Hypothalamus (tissue), 51 donors: ENCODE results near the gene ING3.

Source experiments
- DNase-seq, 51 donors: peaks; one replicate each; lab custom pipeline; 2025; lab: John Stamatoyannopoulos, UW

ING3 gene

DNA sequence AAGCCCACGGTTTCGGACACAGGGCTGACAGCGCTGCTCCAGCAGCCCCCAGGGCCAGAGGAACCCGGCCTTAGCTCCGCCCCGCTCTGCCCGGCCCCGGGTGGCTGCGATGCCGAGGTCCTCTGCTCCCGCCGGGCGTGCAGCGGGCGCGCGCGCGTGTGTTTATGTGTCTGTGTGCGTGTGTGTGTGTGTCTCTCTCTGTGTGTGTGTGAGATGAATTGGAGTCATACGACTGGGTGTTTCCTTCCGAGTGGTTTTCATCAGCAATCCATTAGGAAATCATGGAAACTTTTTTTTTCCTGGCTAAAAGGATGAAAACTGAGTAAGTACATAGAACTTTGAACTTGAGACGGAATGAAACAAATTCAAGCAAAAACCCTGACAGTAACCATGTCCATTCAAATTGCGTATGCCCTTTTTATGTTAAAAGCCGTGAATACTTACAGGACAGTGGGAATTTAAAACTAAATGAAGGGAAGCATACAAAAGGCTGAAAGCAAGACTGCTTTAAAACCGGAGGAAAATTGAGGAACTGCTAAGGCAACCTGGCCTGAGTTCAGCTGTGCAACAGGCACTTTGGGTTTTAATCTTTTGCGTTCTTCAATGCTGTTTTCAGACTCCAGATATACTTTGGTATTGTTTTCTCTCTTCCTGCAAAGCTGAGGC, 38.1 kb downstream of the ING3 start, which contains the start of gene CPED1:
Gene CPED1, plus strand, starts transcription at position 121 of the 666 bp plus-strand sequence. CDS start 911 bp downstream, outside the sequence.
- DNase-seq, result peak in 40 of 51 donors; percentile 5 to 64 (median 33)

DNA sequence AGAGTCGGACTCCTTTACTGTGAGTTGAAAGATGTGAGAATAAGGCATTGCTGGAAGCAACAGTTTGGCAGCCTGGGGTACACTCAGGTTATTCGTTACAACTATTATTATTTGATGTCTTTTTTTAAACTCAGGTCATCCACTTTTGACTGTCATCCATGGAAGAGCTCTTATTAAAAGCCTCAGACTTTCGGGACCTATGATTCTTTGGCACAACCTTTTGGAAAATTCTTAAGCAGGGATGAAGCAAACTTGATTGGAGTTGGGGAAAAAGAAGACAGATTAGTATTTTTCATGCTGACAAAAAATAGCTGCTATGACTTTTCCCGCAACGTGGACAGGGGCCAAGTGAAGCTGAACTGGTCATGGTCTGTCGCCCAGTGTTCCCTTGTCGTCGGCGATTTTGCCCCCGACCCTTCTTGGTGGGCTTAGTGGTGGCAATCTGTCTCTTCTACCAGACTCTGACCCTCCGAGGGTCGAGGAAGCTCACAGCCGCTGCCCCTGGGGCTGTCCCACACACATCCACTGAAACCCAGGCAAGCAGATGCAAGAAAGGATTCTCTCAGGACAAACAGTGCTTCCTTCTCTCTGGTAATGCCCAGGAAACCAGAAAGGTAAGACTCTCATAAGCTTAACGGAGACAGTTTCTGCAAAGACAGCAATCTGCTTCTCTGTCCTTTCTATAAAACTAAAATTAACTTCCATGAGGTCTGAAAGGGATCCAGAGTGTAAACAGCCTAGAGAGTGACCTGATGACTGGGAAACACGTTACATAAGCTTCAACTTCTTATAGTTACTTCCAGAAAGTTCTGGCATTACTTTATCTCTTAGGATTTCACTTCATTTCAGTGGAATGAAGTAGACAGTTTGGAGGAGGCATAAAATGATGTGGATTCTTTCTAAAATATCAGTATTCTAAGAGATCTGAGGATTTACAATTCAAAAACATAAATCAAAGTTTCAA, 39.0 kb downstream of the ING3 start:
- peak in 3 of 51 donors; percentile 3 to 6 (median 4) for DNase-seq

DNA sequence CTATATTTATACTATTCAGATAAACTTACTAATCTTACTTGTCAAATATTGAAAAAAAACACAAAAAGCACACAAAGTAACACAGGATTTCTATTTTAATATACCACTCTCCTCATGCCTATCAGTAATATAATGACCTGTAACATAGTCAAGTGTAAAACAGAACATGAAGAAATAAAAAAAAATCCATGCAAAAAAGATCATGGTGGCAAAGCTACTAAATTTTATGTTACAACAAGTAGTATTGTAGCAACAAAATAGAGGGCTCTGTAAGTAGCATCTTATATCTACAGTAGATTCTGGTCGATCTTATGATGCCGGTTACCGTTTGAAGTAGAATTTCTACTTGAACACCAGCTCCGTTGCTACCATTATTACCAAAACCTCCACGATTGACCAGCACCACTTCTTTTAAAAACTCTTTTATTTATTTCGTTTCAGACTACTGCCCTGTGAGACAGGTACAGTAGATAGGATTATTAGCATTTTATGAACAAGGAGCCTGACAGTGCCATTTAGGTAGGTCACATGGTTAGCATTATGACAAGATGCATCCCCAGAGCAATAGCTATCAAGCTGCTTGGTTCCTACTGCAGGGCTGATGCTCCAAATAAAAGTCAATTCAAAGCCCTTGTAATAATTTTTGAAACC, 40.0 kb downstream of the ING3 start:
- DNase-seq, result no peak

DNA sequence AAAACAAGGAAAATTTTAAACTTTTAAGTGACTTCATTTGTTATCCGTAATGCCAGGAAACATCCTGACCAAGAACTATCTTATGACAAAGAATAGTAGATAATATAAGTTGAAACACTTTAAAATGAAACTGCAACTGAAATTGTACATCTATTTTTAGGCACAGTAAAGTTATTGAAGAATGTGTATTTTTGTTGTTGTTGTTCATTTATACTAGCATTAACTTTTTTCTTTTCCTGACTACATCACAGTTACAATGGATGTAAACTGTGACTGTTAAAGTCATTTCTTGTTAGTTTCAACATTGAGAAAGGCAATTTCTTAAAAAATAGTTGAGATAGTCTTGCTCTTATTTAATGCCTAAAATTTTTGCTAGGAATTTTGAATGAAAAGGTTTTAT, 40.6 kb downstream of the ING3 start:
- DNase-seq, result no peak

DNA sequence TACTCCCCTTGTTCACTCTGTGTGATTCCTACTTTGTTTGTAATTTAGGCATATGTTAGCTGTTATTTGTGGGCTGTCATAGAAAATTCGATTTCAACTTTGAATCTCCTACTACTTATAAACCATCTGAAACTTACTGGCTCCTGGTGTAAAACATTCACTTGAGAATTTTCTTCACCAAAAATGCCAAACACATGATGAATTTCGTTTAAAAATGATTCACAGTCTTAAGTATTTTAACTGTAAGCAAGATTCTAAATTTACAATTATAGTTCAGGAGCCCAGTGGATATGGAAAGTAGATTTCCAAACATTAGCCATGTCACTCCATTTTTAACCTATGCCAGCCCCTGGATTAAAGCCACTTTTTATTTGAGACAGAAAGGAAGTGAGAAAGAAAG, 41.0 kb downstream of the ING3 start:
- DNase-seq, result no peak

- DNase-seq, result no peak
Observed at GRCh38 chr7:120992272-120992964, 41.8 kb downstream of the ING3 start.

DNA sequence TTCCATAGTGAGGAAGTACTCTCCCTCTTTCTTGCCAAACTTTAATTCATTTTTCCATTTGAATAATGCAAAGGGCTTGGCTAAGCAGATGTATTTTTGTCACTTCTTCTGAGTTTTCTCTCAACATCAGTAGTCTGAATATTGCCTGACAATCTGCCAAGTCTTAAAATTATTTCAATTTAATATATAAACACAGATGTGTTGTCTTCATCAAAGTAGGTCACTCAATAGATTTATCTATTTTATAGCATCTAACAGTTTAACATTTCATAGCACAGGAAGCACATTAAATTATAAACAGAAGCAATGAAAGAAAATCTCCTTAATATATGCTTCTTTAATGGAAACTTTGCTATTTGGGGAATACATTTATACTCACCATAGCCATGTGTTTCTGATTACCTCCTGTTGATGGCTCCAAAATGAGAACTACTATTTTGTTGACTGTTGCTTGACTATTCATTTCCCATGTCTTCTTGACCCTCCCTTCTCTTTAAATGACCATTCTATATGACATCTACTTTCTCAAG, 42.5 kb downstream of the ING3 start:
- DNase-seq, result no peak

GRCh38 chr7:120993553-120994191, 43.1 kb downstream of the ING3 start:
- no peak for DNase-seq

GRCh38 chr7:120994512-120995410, 44.2 kb downstream of the ING3 start:
- DNase-seq, result no peak

GRCh38 chr7:120995654-120996053, 45.1 kb downstream of the ING3 start:
- DNase-seq, result peak in 1 of 51 donors; percentile 1

DNA sequence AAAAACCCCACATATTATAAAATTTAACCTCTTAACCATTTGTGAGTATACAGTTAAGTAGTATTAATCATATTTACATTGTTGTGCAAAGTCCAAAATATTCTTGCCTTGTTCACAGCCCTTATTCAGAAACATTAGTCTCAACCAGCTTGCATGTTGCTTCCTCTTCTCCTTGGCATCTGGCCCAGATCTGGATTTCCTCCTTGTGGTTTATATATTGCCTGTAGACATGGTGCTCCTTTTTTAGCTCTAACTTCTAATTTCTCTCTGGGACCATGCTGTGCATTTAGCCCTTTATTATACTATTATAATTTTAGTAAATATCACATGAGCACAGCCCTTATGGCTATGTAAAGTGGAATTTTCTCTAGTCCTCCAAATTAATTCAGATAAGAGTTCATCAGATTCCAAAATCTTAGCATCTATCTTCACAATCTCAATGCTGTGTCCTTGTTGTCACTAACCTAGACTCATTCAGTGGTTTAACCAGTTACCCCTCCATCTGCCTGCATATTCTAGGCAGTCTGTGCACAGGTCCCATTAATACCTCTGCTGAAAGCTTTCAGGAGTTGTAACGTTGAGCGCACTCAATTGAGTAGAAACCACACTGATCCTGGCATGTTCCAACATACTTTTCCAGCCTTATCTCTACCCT, 45.9 kb downstream of the ING3 start:
- peak in 13 of 51 donors; percentile 0 to 51 (median 16) for DNase-seq

DNA sequence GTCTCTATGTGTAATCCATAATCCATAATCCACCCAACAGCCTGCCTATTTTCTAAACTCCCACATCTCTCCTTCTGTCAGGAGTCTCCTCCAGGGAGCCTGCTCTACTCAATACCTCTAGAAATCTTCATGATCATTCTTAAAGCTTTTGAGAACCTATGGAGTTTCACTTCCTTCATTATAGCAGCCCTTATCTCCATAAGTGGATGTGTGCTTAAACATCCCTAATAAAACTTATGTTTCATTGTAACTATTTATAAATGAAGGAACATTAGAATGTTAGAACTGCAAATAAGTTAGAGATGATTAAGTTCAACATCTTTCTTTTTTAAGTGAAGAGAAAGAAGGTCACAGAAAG, 46.4 kb downstream of the ING3 start:
- DNase-seq, result no peak

DNA sequence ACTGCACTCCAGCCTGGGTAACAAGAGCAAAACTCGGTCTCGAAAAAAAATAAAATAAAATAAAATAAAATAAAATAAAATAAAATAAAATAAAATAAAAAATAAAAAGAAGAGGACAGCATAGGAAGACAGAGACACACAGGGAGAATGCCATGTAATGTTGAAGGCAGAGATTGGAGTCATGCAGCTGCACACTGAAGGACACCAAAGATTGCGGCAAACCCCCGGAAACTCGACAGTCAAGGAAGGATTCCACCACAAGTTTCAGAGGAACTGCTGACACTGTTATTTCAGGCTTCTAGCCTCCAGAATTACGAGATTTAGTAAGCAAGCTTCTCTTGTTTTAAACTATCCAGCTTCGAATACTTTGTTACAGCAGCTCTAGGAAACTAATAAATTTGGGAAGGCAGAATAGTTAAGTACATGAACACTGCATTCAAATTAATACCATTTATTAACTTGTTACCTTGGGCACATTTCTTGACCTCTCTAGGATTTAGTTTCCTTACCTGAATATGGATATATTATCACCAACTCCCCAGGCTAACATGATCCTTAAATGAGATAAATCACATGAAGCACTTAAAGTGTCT, 47.4 kb downstream of the ING3 start:
- DNase-seq, result peak in 7 of 51 donors; percentile 1 to 15 (median 9)

GRCh38 chr7:120998520-120998919, 47.9 kb downstream of the ING3 start:
- DNase-seq, result no peak

GRCh38 chr7:120998996-120999565, 48.5 kb downstream of the ING3 start:
- DNase-seq, result no peak

GRCh38 chr7:121000081-121000983, 49.8 kb downstream of the ING3 start:
- DNase-seq, result no peak
